ENCODE measurements around the gene TSHZ2.
"Not testable (repeated sequence)": the region's sequence is repeated elsewhere in the genome, so short reads cannot be mapped to it uniquely, and the experiment has no call there.

Gene TSHZ2

DNA sequence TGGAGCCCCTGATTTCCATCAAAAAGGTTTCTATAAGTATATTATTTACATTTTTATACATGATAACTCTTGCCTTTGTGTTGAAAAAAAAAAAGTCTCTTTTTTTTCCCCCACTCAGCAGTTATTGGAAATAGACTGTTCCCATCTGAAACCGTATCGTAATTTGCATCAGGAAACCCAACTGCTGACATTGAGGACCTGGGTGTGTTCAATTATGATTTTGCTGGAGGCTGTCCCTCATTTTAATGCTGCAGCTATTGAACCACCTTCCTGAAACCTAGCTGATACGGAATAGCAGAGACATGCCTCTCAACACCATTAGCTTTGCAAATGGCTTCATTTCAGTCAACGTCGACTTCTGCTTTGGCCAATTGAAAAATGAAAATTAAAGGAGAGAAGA is 522.6 kb downstream of the TSHZ2 start:
- no peak for DNase-seq

DNA sequence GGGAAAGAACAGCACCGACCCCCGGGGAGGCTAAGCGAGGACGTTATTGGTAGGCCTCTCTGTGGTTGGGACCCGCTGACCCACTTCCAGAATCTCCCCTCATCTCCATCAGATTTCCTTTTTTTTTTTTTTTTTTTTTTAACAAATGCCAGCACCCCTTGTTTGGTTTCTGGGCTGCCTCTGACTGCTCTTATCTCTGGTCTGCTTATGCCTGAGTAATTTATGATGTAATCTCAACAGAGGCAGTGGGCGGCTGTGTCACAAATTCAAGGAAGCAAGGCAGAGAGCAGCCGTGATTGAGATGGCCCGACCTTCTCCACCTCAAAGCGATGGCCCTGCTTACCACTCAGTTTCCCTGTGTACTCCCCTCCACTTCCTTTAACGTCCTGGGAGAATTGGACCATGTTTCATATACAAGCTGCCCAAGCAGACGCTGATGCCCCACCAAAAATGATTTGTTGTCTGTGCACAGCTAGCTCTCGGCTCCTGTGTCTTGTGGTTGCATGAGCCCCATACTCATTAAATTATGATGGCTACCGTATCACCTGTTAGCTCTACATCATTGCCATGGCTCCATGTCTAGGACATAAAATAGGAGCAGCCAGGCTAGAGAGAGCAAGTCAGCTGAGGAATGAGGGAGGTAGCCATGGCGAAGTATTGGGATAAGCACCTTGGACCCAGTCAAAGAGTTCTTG is 523.4 kb downstream of the TSHZ2 start:
- peak; percentile 19 for DNase-seq

DNA sequence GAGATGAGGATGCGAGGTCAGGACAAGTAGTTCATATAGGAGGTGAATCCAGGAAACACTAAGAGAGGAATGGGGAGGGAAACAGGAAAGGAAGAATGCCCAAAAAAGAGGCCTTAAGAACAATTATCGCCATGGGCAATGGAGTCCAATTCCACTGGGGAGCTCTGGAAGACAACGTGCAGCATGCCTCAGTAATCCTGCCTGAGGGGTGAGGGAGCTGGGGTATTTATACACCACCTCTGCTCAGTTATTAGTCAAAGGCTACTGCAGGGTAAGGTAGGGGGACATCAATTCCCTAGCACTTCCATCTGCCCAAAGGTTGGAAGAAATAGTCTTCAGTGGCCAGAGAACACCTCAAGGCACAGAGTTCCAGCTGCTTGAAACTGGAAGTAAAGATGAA is 525.1 kb downstream of the TSHZ2 start:
- no peak for DNase-seq

DNA sequence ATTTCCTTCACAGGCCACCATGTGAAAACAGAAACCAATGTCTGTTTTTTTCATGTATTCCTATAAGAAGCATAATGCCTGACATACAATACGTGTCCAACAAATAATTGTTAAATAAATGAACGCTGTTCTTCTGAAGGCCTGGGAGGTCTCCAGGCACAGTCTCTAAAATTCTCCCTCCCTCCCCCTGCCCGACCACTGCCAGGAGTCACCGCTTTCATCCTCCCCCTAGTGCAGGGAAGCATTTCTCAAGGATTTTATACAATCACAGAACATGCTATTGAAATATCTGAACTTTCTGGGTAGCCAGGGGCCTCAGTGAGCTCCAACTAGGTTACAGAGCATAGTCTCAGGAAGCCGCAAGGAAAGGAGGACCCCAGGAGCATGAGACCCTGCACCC is 526.2 kb downstream of the TSHZ2 start:
- no peak for DNase-seq

DNA sequence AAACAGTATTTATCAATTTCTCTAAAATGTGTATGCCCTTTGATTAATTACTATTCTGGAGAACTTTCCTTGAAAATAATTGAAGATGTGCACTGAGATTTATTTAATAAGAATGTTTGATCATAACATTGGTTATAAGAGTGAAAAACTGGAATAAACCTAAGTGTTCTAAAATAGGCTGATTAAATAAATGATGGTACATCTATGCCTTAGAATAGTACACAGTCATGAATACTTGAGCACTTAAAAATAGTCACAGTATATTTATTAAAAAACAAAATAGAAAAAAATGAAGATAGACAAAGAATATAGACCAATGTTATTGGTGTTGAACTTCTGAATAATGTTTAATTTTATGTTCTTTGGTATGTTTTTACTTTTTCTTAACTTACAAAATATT is 528.5 kb downstream of the TSHZ2 start:
- no peak for DNase-seq

DNA sequence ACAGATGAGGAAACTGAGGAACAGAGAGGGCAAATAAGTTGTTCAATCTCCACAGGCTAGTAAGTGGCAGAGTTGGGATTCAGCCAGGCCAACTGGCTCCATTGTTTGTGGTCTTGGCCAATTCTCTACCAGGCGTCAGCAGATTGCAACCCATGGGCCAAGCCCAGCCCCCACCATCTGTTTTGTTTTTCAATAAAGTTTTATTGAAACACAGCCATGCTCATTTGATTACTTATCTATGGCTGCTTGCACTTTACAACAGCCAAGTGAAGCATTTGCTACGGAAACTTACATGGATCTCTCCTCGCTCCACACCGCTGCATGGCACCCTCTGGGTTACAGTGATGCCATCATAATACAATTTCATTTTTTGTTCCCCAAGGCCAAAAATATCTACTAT is 530.7 kb downstream of the TSHZ2 start:
- DNase-seq = no peak

DNA sequence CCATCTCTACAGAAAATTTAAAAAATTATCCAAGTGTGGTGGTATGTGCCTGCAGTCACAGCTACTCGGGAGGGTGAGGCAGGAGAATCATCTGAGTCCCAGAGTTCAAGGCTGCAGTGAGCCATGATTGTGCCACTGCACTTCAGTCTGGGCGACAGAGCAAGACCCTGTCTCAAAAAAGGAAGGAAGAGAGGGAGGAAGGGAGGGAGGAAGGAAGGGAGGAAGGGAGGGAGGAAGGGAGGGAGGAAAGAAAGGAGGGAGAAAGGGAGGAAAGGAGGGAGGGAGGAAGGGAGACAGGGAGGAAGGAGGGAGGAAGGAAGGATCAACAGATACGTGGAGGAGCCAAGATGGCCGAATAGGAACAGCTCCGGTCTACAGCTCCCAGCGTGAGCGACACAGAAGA is 531.4 kb downstream of the TSHZ2 start:
- DNase-seq = no peak

DNA sequence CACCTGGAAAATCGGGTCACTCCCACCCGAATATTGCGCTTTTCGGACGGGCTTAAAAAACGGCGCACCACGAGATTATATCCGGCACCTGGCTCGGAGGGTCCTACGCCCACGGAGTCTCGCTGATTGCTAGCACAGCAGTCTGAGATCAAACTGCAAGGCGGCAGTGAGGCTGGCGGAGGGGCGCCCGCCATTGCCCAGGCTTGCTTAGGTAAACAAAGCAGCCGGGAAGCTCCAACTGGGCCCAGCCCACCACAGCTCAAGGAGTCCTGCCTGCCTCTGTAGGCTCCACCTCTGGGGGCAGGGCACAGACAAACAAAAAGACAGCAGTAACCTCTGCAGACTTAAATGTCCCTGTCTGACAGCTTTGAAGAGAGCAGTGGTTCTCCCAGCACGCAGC is 531.9 kb downstream of the TSHZ2 start:
- not testable (repeated sequence) for DNase-seq

DNA sequence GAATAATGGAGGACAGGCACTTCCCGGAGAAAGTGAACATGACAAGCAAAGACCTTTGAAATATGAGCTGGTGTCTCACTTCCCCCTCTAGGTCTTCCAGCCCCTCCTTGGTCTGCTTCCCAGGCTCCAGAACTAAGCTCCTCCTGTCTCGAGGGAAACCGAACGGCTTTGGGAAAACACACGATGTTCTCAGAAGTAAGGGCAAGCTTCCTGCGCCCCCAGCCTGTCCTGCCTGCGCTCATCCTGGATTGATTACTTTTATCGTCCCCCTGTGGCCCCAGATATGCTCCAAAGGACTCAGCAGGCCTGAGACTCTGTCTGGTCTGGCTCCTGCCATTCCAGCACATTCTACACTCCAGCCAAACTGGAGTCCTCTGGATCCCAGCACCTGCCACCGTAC is 538.1 kb downstream of the TSHZ2 start:
- DNase-seq = no peak

DNA sequence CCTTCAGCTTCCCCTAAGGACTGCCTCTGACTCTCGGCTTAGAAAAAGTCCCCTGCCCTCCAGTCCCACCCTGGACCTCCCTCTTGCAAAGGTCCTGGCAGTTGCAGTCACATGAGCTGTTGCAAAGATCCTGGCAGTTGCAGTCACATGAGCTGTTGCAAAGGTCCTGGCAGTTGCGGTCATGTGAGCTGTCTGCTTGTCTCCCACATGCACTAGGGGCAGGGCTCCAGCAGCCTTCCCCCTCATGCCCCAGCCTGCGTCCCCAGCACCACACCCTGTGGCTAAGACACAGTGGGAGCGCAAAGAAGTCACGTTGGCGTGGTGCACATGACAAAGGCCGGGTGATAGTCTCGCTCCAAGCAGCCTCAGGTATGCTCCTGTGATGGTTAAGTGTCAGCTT is 538.5 kb downstream of the TSHZ2 start:
- no peak for DNase-seq

DNA sequence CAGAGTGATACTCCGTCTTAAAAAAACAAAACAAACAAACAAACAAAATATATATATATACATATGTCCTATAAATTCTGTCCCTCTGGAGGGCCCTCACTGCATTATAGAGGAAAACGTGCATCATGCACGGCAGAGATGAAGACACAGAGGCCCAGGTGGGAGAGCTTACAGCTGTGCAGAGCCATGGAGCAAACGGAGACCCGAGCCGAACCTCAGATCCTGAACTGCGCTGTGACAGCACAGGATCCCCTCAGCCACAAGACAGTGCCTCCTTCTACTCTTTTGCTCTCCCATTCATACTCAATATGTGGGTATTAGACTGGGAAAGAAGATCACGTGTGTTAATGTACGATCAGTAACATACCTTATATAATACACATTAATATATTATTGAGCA is 539.9 kb downstream of the TSHZ2 start:
- DNase-seq = no peak

DNA sequence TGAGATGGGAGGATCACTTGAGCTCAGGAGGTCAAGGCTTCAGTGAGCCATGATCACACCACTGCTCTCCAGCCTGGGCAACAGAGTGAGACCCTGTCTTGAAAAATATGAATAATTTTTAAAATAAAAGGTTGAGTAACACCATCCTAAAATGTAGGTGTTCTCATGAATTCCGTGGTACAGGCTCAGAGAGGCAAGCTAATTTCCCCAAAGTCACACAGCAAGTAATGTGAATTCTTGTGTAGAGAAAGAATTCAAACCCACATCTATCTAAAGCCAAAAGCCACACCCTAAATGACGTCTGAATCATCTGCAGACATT is 541.0 kb downstream of the TSHZ2 start:
- no peak for DNase-seq

DNA sequence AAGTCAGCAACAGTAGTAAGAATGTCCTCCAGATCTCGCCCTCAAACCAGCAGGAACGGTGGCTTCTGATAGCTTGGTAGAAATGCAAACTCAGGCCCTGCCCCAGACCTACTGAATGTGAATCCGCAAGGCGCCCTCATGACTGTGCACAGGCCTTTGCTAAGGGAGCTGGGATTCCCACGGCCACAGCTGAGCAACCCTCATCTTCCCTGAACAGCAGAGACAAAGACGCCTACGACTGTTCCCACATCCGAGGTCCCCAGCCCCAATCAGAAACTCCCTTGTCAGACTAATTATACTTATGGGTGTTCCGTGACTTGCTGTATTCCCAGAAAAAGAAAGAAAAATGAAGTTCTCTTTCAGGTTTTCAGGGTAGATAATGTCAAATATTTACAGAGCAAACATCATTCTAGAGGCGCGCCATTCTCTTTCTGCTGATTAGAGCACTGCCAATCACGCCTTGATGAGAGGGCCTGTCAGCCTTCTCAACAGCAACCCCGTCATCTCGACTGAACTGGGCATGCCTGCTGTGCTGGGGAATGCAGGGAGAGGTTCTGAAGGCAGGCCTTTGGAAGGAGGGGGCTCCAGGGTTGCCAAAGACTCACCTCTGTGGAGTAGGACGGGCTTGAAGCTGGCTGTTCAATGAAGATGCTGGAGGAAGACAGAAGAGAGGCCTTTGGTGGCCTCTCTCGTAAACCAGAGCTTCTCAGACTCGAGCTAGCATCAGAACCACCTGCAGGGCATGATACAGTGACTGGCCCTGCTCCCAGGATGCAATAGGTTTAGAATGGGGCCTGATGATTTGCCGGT is 541.5 kb downstream of the TSHZ2 start:
- DNase-seq = no peak

DNA sequence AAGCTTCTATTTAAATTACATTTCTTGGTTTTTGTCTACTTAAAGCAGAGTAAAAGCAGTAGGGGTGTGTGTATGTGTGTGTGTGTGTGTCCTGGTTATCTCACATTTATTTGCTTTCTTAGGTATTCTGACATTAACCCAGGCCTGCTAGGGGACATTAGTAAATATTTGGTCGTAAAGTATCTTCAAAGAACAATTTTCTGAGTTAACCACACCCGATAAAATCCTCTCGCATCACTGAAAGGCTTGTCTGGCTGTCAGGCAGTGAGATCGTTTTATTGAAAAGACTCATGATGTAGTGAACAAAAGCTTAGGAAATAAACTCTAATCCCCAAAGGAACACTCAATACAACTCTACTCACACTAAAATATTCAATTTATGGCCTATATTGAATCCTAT is 543.6 kb downstream of the TSHZ2 start:
- DNase-seq = no peak

DNA sequence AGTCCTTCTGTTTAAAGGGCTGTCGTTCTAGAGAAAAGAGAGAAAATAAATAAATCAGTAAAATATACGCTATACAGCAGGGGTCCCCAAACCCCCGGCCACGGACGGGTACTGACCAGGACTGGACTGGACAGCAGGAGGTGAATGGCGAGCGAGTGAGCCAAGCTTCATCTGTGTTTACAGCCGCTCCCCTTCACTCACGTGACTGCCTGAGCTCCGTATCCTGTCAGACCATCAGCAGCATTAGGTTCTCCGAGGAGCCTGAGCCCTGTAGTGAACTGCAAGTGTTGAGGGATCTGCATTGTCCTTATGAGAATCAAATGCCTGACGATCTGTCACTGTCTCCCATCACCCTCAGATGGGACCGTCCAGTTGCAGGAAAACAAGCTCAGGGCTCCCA is 545.0 kb downstream of the TSHZ2 start:
- no peak for DNase-seq

DNA sequence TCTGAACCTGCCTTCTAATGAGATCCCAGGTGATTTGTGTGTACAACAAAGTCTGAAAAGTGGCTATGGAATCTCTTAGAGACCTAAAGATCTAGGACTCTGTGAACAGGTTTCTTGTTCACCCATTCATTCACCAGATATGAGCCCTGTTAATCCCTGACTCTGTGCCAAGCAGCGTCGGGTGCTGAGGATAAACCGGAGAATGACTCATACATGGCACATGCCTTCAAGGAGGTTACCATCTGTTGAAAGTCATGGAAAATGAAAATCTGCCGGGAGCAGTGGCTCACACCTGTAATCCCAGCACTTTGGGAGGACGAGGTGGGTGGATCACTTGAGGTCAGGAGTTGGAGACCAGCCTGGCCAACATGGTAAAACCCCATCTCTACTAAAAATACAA is 549.3 kb downstream of the TSHZ2 start:
- DNase-seq = not testable (repeated sequence)

DNA sequence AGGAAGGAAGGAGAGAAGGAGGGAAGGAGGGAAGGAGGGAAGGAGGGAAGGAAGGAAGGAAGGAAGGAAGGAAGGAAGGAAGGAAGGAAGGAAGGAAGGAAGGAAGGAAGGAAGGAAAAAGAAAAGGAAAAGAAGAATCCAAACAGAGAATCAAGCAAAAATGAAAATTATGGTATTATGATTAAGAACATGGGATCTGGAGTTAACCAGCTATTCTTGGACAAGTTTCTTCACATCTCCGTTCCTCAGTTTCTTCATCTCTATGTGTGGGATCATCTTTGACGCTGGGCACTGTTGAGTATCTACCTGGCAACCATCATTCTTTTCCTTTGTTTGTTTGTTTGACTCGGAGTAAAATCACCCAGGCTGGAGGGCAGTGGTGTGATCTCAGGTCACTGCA is 549.9 kb downstream of the TSHZ2 start:
- no peak for DNase-seq

DNA sequence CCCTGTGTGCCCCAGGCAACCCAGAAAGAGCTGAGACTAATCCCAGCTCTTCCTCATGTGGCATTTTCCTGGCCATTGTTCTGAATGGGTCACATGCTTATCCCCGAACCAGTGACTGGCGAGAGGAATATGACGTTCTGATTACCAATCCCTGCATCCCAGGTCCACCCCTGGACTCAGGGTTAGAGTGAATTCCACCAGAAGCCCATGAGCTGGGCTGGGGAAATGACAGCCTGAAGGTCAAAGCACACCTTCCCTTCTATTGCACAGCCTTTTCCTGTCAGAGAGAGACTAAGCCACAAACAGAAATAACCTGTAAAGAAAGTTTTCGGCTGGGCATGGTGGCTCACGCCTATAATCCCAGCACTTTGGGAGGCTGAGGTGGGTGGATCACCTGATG is 550.5 kb downstream of the TSHZ2 start:
- DNase-seq = no peak

DNA sequence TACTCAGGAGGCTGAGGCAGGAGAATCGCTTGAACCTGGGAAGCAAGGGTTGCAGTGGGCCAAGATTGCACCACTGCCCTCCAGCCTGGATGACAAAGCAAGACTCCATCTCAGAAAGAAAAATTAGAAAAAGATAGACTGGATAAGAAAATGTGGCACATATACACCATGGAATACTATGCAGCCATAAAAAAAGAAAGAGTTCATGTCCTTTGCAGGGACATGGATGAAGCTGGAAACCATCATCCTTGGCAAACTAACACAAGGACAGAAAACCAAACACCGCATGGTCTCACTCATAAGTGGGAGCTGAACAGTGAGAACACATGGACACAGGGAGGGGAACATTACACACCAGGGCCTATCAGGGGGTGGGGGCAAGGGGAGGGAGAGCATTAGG is 551.5 kb downstream of the TSHZ2 start:
- DNase-seq = not testable (repeated sequence)

DNA sequence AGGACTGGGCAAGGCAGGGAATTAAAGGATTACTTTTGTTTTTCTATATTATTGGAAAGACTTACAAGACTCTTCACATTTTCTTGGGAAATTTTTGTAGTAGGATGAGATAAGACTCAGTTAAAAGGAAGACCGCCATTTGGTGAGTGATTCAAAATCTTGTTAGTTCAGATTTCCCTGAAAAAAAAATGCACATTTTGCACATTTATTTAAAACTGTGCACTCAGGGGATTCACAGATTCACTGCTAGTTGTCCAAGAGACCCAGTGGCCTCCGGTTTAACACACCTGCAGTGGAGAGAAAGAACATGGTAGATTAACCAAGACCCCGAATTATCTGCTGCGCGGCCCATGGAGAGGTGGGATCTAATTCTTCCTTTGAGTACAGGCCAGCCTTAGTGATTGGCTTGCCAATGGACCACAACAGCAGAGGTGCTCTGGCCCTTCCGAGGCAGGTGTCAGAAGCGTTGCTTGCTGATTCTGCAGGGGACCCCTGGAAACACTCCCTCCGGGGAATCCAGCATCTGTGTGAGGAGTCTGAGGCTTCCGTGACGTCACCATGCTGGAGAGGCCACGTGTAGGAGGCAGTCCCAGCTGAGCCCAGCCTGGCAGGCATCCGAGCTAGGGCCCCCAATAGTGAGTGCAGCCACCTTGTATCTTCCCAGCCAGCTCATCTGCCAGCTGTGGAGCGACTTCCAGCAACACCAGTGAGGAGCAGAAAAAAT is 552.6 kb downstream of the TSHZ2 start:
- DNase-seq = no peak

DNA sequence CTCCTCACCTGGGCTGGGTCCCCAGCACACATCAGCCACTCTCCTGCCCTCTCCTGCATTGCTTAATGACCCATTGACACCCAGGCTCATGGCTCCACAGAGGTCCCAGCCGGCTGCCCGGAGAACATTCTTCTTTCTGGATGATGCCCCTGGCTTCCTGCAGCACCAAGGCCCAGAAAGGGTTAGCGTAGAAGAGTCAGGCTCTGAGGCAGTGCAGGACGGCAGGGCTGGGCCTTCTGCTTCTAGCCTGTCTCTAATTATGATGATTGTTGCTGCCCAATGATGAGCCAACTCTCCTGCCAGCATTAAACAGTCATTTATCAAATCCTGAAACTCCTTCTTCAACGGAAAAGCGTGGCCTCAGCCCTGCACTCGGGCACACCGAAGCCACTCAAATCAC is 555.0 kb downstream of the TSHZ2 start:
- DNase-seq = no peak

DNA sequence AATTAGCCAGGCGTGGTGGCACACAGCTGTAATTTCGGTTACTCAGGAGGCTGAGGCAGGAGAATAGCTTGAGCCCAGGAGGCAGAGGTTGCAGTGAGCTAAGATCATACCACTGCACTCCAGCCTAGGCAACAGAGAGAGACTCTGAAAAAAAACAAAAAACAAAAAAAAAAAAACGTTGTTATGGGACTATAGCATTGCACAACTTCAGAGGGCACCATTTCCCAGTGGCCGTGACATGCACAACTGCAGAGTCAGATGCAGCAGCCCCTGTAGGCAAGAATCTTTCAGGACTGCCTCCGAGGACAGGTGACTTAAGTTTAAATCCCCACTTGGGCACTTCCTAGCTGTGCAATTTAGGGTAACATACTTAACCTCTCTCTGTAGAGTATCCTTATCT is 557.5 kb downstream of the TSHZ2 start:
- no peak for DNase-seq

DNA sequence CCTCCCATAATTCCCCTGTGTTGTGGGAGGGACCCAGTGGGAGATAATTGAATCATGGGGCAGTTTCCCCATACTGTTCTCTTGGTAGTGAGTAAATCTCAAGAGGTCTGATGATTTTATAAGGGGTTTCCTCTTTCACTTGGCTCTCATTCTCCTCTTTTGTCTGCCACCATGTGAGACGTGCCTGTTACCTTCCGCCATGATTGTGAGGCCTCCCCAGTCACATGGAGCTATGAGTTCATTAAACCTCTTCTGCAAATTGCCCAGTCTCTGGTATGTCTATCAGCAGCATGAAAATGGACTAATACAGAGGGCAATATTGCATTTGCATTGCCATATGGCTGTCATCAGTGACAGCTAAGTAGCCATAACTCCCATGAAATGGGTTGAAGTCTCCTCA is 558.3 kb downstream of the TSHZ2 start:
- peak; percentile 9 for DNase-seq

DNA sequence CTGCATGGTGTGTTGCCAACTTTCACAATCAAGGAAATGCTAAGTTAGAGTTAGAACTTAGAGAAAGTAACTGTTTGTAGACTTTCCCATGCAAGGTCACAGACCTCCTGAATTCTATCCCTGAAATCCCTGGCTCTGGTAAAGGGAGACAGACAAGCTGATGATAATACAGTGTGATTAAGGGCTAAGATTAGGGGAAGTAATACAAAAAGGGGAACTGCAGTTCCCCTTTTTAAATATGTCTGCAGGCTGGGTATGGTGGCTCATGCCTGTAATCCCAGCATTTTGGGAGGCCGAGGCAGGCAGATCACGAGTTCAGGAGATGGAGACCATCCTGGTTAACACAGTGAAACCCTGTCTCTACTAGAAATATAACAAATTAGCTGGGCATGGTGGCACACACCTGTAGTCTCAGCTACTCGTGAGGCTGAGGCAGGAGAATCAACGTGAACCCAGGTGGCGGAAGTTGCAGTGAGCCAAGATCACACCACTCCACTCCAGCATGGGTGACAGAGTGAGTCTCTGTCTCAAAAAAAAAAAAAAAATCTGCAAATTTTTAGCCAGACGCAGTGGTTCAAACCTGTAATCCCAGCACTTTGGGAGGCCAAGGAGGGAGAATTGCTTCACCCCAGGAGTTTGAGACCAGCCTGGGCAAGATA is 560.6 kb downstream of the TSHZ2 start:
- peak; percentile 44 for DNase-seq

Data from suppressor macrophage treated with lipopolysaccharide for 4 hours (primary cell).